Measurements from ENCODE around the gene FOXN3.

DNA sequence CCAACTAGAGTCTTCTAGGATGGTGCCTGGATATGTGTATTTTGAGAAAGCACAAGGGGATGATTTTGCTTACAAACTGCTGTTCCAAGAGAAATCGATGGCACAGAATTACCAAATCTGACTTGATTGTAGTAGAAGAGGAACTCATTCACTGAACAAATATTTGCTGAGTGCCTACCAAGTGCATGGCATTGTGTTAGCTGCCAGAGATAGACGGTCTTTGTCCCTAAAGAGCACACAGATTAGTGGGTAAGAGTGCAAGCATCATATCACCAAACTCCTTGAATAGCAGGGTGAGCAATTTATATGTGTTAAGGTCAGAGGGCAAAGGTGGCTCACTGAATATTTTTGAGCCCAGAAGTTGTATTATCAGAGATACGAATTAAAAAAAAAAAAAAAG, 3.5 kb upstream of the FOXN3 start:
- TF ChIP-seq POLR2A (IDR thresholded peaks at IDR 0.05) (no peak), CTCF (IDR thresholded peaks at IDR 0.05 in 4 of 5, conservative IDR thresholded peaks at IDR 0.05 in 1 of 5) (no peak)

All from gastrocnemius medialis (tissue), 4 donors.